Esophagus squamous epithelium (tissue), 4 donors: ENCODE measurements around the gene TIMP2.

Source experiments
- CTCF ChIP-seq, 6 experiments: fragments of 450-650 bp in 4 of 6; fragments of 200-600 bp in 2 of 6; sonication (generic) in 2 of 6; IDR thresholded peaks; one replicate each; pipeline ENCODE4 v1.5.1; 2016 to 2019; ENCODE audit warnings: antibody characterized with exemption in 6 of 6, mild to moderate bottlenecking in 4 of 6, moderate library complexity in 4 of 6
- POLR2A ChIP-seq, 4 donors: fragments of 450-650 bp; IDR thresholded peaks; one replicate each; pipeline ENCODE4 v1.6.1; 2017; ENCODE audit warnings: antibody characterized with exemption in 4 of 4, mild to moderate bottlenecking in 4 of 4, moderate library complexity in 3 of 4

DNA sequence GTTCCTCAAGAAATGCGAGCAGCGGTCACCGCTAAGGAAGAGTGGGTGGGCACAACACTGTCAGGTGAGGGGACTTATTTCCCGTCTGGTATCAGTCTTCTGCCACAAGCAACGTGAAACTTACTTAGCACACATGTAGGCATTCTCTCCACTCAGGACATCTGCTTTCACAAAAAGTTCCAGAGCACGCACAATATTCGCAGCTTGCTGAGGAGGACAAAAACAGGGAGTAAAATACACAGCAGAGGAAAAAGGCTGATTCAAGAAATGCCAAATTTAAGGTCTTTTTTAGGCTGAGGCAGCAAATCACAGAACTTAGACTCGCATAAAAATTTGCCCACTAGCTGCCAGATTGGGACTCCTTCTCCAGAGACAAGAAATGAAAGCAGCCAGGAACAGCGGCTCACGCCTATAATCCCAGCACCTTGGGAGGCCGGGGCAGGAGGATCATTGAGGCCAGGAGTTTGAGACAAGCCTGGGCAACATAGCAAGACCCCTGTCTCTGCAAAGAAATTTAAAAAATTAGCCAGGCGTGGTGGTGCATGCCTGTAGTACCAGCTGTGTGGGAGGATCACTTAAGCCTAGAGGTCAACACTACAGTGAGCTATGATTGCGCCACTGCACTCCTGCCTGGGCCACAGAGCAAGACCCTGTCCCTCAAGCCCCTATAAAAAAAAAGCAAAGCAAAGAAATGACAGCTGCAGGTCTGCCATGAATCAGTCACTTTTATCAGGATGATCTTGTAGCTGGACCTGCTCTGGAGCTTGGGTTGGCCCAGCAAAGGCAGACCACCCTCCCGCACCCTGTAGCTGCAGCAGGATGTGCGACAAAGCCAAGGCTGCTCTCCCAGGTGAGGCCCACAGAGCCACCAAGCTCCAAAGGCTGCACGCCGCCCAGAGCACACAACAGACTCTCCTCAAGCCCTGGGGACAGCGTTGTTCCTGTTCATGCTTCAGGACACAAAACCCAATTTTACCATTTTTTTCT lies 105.1 kb downstream of the TIMP2 start:
- TF ChIP-seq CTCF (IDR thresholded peaks at IDR 0.05) (no peak), POLR2A (IDR thresholded peaks at IDR 0.05) (no peak)
